ENCODE results near the gene ETHE1.
A peak's percentile ranks its signal among the peaks of the same experiment; 100 is the strongest.

ETHE1 gene

GRCh38 chr19:43570174-43570791 is 43.3 kb upstream of the ETHE1 start:
- no peak overlapping the region for H3K4me3 ChIP-seq (ENCODE audit: low read depth, low read length)
- no peak for TF ChIP-seq CTCF (IDR thresholded peaks at IDR 0.05; ENCODE audit: insufficient read depth, low read depth, low read length, missing control alignments)
- no peak for DNase-seq (ENCODE audit: low read depth)

- no peak for TF ChIP-seq CTCF (IDR thresholded peaks at IDR 0.05; ENCODE audit: insufficient read depth, low read depth, low read length, missing control alignments)
- no peak for DNase-seq (ENCODE audit: low read depth)
- H3K4me3 ChIP-seq (ENCODE audit: low read depth, low read length): no peak overlapping the region
Observed at GRCh38 chr19:43569657-43570056, 42.7 kb upstream of the ETHE1 start.

GRCh38 chr19:43564800-43565199 is 37.8 kb upstream of the ETHE1 start:
- TF ChIP-seq CTCF (IDR thresholded peaks at IDR 0.05; ENCODE audit: insufficient read depth, low read depth, low read length, missing control alignments): no peak
- H3K4me3 ChIP-seq (ENCODE audit: low read depth, low read length): no peak overlapping the region
- no peak for DNase-seq (ENCODE audit: low read depth)

DNA sequence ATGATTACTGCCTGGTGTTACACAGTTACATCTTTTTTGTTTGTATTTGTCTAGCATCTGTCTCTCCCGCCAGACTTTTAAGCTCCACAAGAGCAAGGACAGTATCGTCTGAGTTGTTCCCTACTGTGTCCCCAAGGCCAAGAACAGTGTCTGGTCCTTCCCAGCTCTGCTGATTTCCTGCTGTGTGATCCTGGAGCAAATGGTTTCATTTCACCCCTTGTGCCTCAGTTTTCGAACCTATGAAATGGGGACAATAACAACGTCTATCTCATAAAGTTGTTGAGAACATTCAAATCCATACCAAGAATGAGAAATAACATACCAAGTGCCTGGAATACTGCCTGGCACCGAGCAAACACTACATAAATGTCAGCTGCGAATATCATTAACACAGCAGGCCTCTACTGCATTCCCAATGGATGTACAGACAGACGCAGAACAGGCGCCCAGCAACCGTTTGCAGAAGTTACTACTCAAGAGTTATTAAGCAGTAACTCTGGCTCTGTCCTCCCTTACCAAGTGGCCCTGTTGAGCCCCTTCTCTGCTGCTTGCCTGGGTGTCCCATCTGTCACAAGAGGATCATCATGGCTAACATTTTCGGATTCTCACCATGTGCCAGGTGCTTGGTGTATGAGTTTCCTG is 36.9 kb upstream of the ETHE1 start:
- no peak for DNase-seq (ENCODE audit: low read depth)
- no peak overlapping the region for H3K4me3 ChIP-seq (ENCODE audit: low read depth, low read length)
- no peak for TF ChIP-seq CTCF (IDR thresholded peaks at IDR 0.05; ENCODE audit: insufficient read depth, low read depth, low read length, missing control alignments)

- peak; percentile 82 for DNase-seq (ENCODE audit: low read depth)
- no peak overlapping the region for H3K4me3 ChIP-seq (ENCODE audit: low read depth, low read length)
- TF ChIP-seq CTCF (IDR thresholded peaks at IDR 0.05; ENCODE audit: insufficient read depth, low read depth, low read length, missing control alignments): no peak
Observed at GRCh38 chr19:43562698-43563241, 35.8 kb upstream of the ETHE1 start.

GRCh38 chr19:43562226-43562697 is 35.3 kb upstream of the ETHE1 start:
- no peak overlapping the region for H3K4me3 ChIP-seq (ENCODE audit: low read depth, low read length)
- TF ChIP-seq CTCF (IDR thresholded peaks at IDR 0.05; ENCODE audit: insufficient read depth, low read depth, low read length, missing control alignments): no peak
- no peak for DNase-seq (ENCODE audit: low read depth)
